Left renal cortex interstitium (tissue), 4 donors: Measurements from ENCODE around the gene PLCL1. TPM values are rescaled to one million over a fixed set of nuclear protein-coding genes. Genes with fewer than 3 reads are reported as not detected.
"Not testable (repeated sequence)": the region's sequence is repeated elsewhere in the genome, so short reads cannot be mapped to it uniquely, and the experiment has no call there.

Experiments
- DNase-seq, 4 donors: peaks; one replicate each; pipeline ENCODE4 v3.0.0-alpha.2; 2013; ENCODE audit warnings: low read depth in 4 of 4, low spot score in 2 of 4, missing footprints in 1 of 4
- polyA plus RNA-seq, 4 donors: library from polyadenylated mRNA; unstranded; fragments of 120-200 nt; gene quantifications; one replicate each; pipeline ENCODE4 v1.2.1, GENCODE V29; 2013; ENCODE audit not compliant: insufficient read length in 4 of 4

PLCL1 gene
- polyA plus RNA-seq, 4 donors: 14.2 to 23.3 (median 15.3) TPM

GRCh38 chr2:197986977-197987376 is 182.6 kb downstream of the PLCL1 start:
- DNase-seq: no peak

GRCh38 chr2:197990356-197990755 is 186.0 kb downstream of the PLCL1 start:
- no peak for DNase-seq

GRCh38 chr2:197992482-197993133 is 188.2 kb downstream of the PLCL1 start:
- no peak for DNase-seq

- DNase-seq: no peak
Observed at GRCh38 chr2:197993363-197993762, 189.0 kb downstream of the PLCL1 start.

- no peak for DNase-seq
Observed at GRCh38 chr2:197993830-197994229, 189.4 kb downstream of the PLCL1 start.

GRCh38 chr2:197994751-197995150 is 190.4 kb downstream of the PLCL1 start:
- DNase-seq: no peak

- no peak for DNase-seq
Observed at GRCh38 chr2:197996583-197996982, 192.2 kb downstream of the PLCL1 start.

- DNase-seq: no peak
Observed at GRCh38 chr2:197997083-197997541, 192.7 kb downstream of the PLCL1 start.

- no peak for DNase-seq
Observed at GRCh38 chr2:197998702-197999101, 194.3 kb downstream of the PLCL1 start.

- no peak for DNase-seq
Observed at GRCh38 chr2:198000417-198000816, 196.0 kb downstream of the PLCL1 start.

- no peak for DNase-seq
Observed at GRCh38 chr2:198004173-198004572, 199.8 kb downstream of the PLCL1 start.

- no peak for DNase-seq
Observed at GRCh38 chr2:198004921-198005829, 200.8 kb downstream of the PLCL1 start.

- no peak for DNase-seq
Observed at GRCh38 chr2:198006733-198007132, 202.3 kb downstream of the PLCL1 start.

- no peak for DNase-seq
Observed at GRCh38 chr2:198008230-198008629, 203.8 kb downstream of the PLCL1 start.

- no peak for DNase-seq
Observed at GRCh38 chr2:198012025-198012424, 207.6 kb downstream of the PLCL1 start.

- DNase-seq: no peak
Observed at GRCh38 chr2:198016243-198016642, 211.8 kb downstream of the PLCL1 start.

GRCh38 chr2:198017068-198017467 is 212.7 kb downstream of the PLCL1 start:
- DNase-seq: no peak

- no peak for DNase-seq
Observed at GRCh38 chr2:198028955-198029354, 224.6 kb downstream of the PLCL1 start.

- not testable (repeated sequence) for DNase-seq
Observed at GRCh38 chr2:198029576-198029975, 225.2 kb downstream of the PLCL1 start.

- DNase-seq: no peak
Observed at GRCh38 chr2:198033626-198034025, 229.2 kb downstream of the PLCL1 start.

- DNase-seq: no peak
Observed at GRCh38 chr2:198036029-198036879, 231.9 kb downstream of the PLCL1 start.
